Smooth muscle cell of the brain vasculature (primary cell): ENCODE data around the gene FAM43B.
"Not testable (repeated sequence)": the region's sequence is repeated elsewhere in the genome, so short reads cannot be mapped to it uniquely, and the experiment has no call there.

Experiments used
- DNase-seq: peaks from one replicate; pipeline ENCODE4 v3.0.0-alpha.2; 2012; ENCODE audit warnings: low read depth, low spot score

FAM43B gene, protein sequence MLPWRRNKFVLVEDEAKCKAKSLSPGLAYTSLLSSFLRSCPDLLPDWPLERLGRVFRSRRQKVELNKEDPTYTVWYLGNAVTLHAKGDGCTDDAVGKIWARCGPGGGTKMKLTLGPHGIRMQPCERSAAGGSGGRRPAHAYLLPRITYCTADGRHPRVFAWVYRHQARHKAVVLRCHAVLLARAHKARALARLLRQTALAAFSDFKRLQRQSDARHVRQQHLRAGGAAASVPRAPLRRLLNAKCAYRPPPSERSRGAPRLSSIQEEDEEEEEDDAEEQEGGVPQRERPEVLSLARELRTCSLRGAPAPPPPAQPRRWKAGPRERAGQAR

DNA sequence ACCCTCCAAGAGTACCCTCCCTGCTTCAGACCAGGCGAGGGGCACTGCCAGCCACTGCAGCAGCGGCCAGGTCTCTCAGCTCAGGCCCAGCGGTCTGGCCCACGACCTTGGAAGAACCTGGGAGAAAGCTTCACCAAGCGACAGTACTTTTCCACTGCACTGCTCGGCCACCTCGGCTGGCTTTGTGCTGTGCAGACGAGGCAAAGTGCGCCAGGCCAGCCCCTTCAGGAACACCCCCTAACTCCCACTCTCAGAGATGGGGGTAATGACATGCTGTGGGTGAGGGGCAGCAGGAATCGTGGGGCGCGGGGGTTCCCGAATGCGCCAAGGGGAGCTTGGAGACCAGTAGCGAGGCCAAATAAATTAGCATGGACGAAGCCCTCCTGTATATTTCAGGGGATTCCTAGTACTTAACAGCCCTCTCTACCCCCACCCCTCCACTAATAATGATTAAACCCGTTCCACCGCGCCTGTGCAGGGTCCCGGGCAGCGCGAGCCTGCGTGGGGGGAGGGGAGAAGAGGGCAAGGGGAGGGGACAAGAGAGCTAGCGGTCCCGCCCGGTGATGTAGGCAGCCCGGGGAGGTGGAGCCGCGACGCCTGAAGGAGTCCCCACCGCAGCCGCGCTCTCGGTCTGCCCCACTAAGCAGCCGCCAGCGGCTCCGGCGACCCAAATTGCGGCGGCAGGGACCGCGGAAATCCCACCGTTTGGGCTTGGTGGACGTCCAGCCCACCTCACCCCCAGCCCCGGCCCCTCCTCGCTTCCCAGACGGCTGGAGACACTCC is at the start of gene FAM43B:
Gene FAM43B, plus strand, starts transcription at position 629 of the 783 bp plus-strand sequence. CDS start 401 bp downstream, outside the sequence.
- DNase-seq = no peak

DNA sequence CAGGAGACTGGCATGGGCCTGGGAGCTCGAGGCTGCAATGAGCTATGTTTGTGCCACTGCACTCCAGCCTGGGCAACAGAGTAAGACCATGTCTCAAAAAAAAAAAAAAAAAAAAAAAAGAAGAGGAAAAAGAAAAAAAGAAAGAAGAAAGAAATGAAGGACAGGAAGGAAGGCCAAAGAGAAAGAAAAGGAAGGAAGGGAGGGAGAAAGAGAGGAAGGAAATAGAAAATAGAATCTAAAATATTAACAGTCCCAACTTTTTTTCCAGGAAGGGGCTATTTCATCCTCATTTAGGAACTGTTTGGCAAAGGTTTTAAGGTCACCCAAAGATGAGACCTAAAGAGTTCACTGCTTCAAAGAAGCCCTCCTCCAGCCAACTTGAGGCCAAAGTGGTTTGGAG is 46.9 kb upstream of the FAM43B start:
- no peak for DNase-seq

DNA sequence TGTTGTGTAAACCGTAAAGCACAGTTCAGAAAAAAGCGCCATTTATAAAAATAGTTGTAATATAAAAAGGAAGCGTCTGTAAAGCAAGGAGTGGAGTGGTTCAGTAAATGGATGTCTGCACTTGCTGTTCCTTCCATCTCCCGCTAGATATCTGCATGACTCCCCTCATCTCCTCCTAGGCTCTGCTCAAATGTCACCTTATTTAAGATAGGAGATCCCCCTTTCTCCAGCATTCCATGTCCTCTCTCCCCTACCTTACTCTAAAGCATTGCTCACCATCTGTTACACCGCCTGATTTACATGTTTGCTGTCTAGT is 45.2 kb upstream of the FAM43B start:
- no peak for DNase-seq

DNA sequence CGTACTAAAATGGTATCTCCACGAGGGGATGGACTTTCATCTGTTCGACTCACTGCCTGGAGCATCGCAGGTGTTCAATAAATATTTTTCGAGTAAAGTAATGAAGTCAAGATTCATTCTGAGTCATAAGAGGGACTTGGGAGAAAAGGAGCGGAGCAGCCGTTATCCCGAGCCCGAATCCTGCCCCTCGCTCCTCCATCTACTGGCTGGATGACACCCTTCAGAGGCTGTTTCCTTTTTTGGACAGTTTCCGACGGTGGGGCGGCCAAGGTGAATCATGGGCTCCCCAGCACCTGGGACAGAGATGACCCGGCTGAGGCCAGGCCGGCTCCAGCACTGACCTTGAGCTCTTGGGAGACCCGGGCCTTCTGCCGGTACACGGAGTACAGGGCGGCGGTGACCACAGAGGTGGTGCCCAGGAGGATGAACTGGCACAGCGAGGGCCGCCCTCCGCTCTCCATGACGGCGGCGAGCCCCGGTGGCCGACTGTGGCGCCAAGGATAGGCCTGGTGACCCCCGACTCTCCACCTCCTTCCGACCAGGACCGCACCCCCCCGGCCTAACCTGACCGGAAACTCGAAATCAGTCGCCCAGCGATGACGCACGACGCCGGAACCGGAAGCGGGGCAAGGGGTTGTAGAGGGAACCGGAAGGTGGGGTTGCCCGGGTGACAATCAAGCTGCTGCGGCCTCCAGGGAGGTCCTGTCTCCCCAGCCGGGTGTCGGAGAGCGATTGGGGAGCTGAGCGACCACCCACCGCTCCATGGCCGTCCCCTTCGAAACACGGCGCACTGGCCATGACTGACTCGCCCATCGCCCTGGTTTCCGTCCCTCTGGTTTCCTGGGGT is 44.6 kb upstream of the FAM43B start, which contains the start of gene MUL1:
Gene MUL1, minus strand, starts transcription at position 588 of the 847 bp plus-strand sequence. Its CDS starts 127 bp downstream, at position 461.
- peak; percentile 76 for DNase-seq

DNA sequence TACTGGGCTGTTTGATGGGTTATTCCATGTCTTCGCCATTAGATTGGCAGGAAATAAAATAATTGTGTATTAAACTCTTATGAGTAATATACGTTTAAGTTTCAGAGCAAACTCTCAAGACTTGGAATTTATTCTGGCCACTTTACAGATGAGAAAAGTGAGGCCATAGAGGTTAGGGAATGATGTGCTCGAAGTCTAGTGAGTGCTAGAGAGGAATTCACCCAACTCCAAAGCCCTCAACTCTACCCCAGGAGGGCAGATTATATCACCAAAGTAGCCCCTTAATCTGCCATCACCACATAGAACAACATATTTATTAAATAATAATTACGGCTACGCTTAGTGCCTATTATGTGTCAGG is 44.0 kb upstream of the FAM43B start:
- DNase-seq = no peak

DNA sequence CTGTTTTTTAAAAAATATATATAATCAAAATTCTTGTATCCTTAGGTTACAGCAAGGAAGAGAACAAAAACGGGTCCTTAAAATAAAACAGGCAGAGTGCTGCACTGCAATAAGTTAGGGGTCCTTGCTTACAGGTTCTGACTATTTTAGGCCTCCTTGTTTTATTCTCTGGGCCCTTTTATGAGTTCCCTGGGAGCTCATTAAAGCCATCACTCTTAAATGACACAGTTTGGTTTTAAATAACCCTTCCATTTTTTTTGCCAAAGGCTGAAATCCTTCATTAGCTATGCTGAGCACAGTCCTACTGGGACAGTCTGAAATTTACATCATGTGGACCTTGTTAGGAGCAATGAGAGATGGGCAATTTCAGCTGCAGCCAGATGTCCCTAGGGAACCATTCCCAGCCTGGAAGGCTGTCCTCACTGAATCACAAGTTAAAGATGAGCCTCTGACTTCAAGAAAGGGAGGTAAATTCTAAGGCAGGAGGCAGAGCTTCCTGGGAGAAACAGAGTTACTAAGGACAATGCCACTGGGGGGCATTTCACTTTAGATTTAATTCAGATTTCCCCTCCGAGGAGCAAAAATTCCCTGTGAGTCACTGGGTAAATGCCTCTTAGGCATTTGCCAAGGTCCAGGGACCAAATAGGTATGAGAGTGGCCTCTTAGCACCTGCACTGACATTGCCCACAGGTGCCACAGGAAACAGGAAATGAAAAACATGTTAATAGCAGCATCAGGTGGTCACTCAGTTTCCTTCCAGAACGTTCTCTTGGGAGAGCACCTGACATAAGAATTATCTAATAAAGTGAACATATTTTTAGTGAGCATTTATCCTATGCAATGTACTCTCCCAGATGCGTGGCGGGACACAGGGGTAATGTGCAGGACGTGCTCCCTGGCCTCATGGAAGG is 40.6 kb upstream of the FAM43B start:
- no peak for DNase-seq

DNA sequence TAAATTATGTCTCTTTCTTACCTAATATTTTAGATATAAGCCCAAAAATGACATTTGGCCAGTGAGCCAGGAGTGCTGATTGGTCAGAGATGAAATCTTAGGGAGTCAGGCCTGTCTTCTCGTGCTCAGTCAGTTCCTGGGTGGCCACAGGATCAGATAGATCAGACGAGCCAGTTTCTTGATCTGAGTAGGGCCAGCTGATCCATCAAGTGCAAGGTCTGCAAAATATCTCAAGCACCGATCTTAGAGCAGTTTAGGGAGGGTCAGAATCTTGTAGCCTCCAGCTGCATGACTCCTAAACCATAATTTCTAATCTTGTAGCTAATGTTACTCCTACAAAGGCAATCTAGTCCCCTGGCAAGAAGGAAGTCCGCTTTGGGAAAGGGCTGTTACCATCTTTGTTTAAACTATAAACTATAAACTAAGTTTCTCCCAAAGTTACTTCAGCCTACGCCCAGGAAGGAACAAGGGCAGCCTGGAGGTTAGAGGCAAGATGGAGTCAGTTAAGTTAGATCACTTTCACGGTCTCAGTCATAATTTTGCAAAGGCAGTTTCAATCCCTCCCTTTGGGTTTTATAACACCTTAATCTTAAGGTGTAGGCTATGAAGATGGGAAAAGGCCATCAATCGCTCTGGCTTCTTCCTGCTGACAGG is 32.6 kb upstream of the FAM43B start:
- not testable (repeated sequence) for DNase-seq

DNA sequence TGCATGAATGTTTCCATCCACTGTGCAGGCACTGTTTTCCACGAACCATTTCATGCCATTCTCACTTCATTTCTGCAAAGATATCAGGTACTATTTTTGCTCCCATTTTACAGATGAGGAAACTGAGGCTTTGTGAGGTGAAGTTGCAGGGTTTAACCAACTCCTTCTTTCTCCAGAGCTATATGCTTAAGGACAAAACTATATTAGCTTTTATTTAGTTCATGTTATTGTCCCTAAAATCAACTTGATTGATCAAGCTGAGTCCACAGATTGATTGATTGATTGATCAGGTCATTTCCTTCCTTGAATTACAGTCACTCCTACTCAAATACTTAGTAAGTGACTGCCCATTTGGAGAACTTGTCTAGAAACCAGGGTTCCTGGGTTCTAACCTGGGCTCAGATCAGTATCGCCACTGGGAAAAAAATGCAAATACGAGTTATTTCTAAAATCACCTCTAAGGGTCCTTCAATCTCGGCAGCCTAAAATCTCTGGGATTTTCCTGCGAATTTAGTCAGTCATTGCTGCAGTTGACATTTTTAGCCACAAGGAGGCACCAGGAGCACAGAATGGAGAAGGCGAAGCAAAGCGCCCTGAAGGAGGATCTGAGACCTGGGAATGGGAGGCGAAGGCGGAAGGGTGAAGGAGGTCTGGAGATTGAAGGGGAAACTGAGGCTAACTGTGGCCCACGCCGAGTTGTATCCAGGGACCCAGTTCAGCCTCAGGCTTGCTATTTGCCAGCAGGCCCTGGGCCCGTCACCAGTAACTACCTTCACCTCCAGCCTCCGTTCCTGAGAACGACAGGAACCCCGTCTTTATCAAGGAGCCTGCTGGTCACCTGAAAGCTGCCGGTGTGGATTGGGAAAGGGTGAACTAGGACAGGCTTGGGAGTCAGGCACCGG is 30.2 kb upstream of the FAM43B start:
- peak; percentile 47 for DNase-seq

DNA sequence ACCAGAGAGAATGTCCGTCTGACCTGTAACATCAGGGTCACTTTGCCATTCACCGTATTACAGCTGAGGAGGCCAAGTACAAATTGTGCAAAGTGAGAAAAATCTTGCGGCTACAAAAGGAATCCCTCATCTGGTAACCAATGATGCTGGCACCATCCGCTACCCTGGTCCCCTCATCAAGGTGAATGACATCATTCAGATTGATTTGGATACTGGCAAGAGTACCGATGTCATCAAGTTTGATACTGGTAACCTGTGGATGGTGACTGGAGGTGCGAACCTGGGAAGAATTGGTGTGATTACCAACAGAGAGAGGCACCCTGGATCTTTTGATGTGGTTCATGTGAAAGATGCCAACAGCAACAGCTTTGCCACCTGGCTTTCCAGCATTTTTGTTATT is 26.1 kb upstream of the FAM43B start:
- DNase-seq = no peak

DNA sequence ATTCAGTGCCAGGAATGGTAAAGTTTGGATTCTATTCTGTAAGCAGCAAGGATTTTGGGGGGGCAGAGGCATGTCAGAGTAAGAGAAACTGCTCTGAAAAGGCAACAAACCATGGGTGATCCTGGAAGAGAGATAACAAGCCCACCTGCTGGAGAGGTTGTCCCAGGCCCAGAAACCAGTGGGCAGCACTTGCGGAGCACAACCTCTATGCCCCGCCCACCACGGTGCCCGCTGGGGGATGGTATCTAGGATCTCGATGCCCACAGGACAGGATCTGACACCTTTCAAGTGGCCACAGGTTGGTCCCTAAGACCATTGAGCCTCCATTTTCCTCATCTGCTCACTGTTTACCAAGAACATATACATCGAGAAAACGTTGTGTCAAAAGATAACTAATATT is 24.2 kb upstream of the FAM43B start:
- DNase-seq = no peak

DNA sequence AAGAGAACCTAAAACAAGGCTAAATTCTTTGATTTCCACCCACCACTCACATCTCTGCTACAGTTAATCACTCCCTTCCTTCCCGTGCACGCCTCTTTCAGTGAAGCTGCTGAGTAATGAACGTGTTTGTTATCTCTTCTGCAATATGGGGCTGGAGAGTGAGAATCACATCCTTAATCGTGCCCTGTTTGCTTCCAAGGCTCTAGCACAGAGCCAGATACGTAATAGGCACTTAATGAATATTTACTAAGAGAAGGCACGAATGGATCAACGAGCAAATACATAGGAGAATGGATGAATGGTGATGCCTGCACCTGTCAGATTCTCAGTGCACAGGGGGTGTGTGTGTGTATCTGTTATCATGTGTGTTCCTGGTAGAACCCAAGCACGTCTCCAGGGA is 22.1 kb upstream of the FAM43B start:
- no peak for DNase-seq

DNA sequence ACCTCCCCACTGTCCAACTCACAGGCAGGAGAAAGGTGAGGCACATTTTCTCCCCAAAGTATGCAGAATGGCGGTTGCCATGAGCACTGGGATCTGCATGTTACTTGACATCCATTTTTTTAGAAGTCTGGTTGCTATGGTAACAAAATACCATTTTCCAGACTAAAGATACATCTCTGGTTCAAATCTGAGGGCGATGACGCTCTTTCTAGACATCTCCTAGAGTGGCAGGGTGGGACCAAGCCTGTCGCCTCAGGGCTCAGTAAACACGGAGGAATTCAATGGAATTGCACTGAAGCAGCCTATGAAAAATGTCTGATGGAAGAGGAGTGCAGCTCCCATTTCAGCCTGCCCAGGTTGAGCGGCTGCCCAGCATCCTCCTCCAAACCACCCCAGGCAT is 21.5 kb upstream of the FAM43B start:
- no peak for DNase-seq

DNA sequence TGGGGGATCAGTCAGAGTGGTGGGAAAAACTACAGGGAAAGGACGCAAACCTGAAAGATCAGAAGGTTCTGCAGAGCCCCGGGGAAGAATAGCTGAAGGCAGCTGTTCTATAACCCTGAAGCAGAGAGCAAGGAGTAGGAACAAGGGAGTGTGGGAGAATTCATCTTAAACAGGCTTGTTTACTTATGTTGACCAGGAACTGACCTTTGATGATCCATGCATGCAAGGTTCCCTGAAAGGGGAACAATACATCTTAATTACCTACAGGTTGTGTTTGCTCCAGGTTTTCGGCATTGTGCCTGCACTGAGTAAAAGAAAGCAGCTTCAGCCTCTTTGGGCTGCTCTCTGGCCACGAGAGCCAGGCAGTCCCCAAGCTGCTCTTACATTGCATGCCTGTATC is 18.7 kb upstream of the FAM43B start:
- no peak for DNase-seq

DNA sequence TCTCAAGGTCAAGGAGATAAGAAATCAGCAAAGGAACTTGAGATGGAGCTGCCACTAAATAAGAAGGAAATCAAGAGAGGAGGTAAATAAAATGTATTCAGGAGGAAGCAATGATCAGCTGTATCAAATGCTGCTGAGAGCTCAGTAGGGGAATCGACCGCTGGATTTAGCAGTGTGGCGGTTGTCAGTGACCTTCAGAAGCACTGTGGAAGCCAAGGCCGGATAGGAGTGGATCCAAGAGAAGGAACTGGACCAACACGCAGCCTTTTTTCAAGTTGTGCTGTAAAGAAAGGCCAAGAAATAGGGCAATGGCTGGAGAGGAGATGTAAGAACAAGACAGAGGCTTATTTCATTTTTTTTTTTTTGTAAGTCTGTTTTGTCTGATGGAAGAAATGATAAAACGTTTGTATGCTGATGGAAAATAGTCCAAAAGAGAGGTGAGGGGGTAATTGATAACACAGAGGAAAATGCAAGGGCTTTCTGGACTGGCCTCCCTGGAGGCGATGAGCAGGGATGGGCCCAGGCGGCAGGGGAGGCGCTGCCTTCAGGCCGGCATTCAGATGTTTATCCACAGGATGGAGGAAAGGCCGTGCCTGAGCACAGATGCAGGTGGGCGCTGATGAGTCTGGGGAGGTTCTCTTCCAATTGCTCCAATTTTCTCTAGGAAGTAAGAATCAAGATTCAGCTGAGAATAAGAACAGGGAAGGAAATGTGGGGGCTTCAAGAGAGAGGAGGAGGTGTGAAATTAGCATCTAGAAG is 17.5 kb upstream of the FAM43B start:
- DNase-seq = no peak

DNA sequence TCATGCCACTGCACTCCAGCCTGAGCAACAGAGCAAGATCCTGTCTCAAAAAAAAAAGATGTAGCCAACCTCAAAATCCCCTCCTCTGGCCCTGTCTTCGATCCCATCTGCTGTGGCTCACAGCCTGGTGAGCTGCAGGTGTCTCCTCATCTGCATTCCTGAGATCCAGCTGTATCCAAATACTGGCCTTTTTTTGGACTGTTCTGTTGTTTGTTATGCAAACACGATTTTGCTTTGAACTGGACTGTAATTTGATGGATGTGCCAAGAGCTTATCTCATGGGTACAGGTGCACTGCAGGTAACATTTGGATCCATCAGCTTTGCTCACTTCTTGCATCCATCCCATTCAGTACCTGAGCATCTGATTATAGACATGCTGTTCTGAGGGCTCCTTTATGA is 14.1 kb upstream of the FAM43B start:
- DNase-seq = no peak

DNA sequence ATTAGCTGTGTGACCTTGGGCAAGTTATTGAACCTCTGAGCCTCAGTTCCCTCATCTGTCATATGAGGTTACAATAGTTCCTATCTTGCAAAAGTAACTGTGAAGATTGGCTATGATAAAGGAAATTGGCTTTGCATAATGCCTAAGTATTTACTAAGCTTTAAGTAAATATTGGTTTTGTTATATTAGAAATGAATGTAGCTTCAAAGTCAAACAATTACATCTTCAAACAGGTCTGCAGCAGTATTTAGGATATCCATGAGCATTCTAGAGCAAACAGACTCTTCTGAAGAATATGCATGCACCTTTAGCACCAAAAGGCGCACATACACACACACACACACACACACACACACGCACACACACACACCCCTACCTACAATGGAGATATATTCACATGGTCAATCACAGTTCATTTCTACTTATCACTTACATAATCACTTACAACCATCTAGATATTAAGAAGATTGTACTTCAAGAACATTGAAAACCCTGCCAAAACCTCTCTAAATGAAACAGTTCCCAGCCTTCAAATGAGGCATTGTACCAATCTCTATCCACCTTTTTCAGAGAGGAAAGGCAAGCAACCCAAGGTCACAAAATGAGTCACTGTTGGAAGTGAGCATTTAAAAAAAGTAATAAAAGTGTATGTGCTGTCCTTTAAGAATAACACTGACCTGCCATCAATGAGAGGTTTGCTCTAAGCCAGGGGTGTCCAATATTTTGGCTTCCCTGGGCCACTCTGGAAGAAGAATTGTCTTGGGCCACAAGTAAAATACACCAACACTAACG is 13.4 kb upstream of the FAM43B start:
- no peak for DNase-seq

DNA sequence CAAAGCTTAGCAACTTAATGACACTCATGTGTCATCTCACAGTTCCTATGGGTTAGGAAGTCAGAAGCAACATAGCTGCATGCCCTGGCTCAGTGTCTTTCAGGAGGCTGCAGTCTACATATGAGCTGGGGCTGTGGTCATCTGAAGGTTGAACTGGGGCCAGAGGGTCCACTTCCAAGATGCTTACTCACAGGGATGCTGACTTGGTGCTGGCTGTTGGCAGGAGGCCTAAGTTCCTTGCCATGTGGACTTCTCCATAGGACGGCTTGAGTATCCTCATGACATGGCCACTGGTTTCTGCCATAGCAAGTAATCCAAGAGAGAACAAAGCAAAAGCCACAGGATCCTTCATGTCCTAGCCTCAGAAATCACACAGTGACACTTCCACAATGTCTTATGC is 12.1 kb upstream of the FAM43B start:
- DNase-seq = no peak

DNA sequence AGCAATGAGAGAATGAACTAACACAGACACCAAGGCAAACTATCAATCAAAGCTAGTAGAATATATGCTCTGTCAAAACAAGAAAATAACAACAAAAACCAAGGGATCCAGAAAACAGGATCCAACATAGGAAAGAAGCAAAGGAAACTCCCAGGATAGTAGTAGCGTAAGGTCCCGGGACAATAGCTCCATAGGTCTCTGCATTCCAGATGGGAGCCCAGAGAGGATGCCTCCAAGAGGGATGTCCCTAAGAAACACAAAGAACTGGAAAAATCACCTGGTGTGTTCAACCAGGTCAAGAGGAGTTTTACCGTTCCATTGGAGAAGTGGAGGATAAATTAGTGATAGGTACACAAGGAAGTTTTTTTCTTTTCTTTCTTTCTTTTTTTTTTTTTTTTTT is 5.7 kb upstream of the FAM43B start:
- no peak for DNase-seq
